ENCODE results near the gene KCNG2.

KCNG2 gene, protein sequence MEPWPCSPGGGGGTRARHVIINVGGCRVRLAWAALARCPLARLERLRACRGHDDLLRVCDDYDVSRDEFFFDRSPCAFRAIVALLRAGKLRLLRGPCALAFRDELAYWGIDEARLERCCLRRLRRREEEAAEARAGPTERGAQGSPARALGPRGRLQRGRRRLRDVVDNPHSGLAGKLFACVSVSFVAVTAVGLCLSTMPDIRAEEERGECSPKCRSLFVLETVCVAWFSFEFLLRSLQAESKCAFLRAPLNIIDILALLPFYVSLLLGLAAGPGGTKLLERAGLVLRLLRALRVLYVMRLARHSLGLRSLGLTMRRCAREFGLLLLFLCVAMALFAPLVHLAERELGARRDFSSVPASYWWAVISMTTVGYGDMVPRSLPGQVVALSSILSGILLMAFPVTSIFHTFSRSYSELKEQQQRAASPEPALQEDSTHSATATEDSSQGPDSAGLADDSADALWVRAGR

DNA sequence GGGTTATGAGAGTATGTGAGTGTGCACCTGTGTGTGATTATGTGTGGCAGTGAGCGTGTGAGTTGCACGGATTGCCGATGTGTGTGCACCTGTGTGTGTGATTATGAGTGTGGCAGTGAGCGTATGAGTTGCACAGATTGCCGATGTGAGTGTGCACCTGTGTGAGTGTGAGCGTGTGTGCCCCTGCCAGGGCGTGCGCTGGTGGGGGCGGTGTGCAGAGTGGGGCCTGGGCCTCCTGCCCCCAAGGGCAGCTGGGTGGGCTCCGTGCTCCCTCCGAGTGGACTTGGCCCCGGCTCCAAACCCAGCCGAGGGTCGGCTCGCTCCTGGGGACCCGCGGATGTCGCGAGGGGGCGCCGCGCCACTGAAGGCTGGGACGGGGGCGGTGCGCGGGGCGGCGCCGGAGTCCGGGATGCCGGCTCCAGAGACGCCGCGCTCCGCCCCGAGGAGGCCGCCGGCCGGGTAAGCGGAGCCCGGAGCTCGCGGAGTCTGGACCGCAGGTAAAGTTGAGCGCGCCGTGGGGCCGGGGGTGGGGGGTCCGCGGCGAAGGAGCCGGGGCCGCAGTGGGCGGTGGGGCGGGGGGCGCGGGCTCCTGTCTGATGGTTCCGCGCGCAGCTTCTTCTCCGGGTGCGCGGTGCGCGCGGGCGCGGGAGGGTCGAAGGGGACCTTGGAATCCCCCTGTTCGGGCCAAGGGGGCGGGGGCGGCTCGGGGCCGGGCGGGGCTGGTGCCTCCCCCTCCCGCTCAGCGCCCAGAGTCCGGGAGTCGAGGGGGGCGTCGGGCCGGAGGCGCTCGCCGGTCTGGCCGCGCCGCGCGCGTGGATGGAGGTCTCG, at the start of gene KCNG2:
TSS of gene KCNG2 (plus strand) at position 421 of the 828 bp plus-strand sequence. CDS start 65,730 bp downstream, outside the sequence.
- CTCF ChIA-PET = interaction anchor here (0.6 to 0.7 kb wide), 5 partner anchors 13 to 453 kb away, joined by 3 to 4 read pairs (median 4); no protein-coding TSS in a partner anchor
- POLR2A ChIA-PET = no interaction called here
- no peaks in the 10 kb centered on the region for H3K36me3 ChIP-seq (ENCODE audit: control insufficient read depth in 2 of 2, insufficient read depth in 1 of 2, low read length in 2 of 2)
- H3K4me1 ChIP-seq (ENCODE audit: control insufficient read depth, insufficient read depth, low read length) = no peaks in the 10 kb centered on the region; the same call in 1 of the 2 replicates
- peak within 1 kb of the TSS; percentile 11 for H3K4me3 ChIP-seq (ENCODE audit: low read depth, low read length)
- no peak within 1 kb of the TSS for H3K27ac ChIP-seq (ENCODE audit: extremely low read depth, low read depth, low read length)
- no peaks in the 10 kb centered on the region for H3K9me3 ChIP-seq (ENCODE audit: control insufficient read depth, insufficient read depth, low read depth, low read length)
- peak; percentile 73 for TF ChIP-seq SCRT2 (tag by site-specific recombination; IDR thresholded peaks at IDR 0.05)
- peak; percentile 42; the same call in 1 of the 2 replicates for TF ChIP-seq ZNF777 (tag by site-specific recombination; IDR thresholded peaks at IDR 0.05; ENCODE audit: borderline replicate concordance)
- TF ChIP-seq EGR2 (tag by site-specific recombination; IDR thresholded peaks at IDR 0.05; ENCODE audit: low read depth) = no peak
- no peak for TF ChIP-seq YY1 (tag by site-specific recombination; IDR thresholded peaks at IDR 0.05)
- TF ChIP-seq ZNF658 (tag by site-specific recombination; IDR thresholded peaks at IDR 0.05) = no peak
- 0 out of 2 replicates have a peak, but pooled peaks have one; percentile 49 for TF ChIP-seq ZSCAN30 (tag by site-specific recombination; IDR thresholded peaks at IDR 0.05)
- TF ChIP-seq ZNF837 (tag by site-specific recombination; IDR thresholded peaks at IDR 0.05) = no peak
- TF ChIP-seq SALL2 (tag by site-specific recombination; IDR thresholded peaks at IDR 0.05; ENCODE audit: borderline replicate concordance) = no peak
- no peak for TF ChIP-seq ZEB2 (tag by site-specific recombination; IDR thresholded peaks at IDR 0.05)
- peak; percentile 15; the same call in 1 of the 2 replicates for TF ChIP-seq ZBTB20 (tag by site-specific recombination; IDR thresholded peaks at IDR 0.05)
- TF ChIP-seq SP3 (tag by site-specific recombination; IDR thresholded peaks at IDR 0.05) = peak; percentile 38
- TF ChIP-seq, protein P1, sequence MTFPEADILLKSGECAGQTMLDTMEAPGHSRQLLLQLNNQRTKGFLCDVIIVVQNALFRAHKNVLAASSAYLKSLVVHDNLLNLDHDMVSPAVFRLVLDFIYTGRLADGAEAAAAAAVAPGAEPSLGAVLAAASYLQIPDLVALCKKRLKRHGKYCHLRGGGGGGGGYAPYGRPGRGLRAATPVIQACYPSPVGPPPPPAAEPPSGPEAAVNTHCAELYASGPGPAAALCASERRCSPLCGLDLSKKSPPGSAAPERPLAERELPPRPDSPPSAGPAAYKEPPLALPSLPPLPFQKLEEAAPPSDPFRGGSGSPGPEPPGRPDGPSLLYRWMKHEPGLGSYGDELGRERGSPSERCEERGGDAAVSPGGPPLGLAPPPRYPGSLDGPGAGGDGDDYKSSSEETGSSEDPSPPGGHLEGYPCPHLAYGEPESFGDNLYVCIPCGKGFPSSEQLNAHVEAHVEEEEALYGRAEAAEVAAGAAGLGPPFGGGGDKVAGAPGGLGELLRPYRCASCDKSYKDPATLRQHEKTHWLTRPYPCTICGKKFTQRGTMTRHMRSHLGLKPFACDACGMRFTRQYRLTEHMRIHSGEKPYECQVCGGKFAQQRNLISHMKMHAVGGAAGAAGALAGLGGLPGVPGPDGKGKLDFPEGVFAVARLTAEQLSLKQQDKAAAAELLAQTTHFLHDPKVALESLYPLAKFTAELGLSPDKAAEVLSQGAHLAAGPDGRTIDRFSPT (tag by site-specific recombination; IDR thresholded peaks at IDR 0.05) = peak; percentile 41; the same call in 1 of the 2 replicates
- TF ChIP-seq ZBTB17 (tag by site-specific recombination; IDR thresholded peaks at IDR 0.05) = peak; percentile 39; the same call in 1 of the 2 replicates
- no peak for TF ChIP-seq ZNF629 (tag by site-specific recombination; IDR thresholded peaks at IDR 0.05)
- no peak for TF ChIP-seq ZNF146 (tag by site-specific recombination; IDR thresholded peaks at IDR 0.05)
- TF ChIP-seq, protein P2, sequence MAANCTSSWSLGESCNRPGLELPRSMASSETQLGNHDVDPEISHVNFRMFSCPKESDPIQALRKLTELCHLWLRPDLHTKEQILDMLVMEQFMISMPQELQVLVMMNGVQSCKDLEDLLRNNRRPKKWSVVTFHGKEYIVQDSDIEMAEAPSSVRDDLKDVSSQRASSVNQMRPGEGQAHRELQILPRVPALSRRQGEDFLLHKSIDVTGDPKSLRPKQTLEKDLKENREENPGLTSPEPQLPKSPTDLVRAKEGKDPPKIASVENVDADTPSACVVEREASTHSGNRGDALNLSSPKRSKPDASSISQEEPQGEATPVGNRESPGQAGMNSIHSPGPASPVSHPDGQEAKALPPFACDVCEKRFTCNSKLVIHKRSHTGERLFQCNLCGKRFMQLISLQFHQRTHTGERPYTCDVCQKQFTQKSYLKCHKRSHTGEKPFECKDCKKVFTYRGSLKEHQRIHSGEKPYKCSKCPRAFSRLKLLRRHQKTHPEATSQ (tag by site-specific recombination; IDR thresholded peaks at IDR 0.05) = no peak
- peak; percentile 70 for TF ChIP-seq SCRT1 (tag by site-specific recombination; IDR thresholded peaks at IDR 0.05; ENCODE audit: borderline replicate concordance)
- TF ChIP-seq, protein P3, sequence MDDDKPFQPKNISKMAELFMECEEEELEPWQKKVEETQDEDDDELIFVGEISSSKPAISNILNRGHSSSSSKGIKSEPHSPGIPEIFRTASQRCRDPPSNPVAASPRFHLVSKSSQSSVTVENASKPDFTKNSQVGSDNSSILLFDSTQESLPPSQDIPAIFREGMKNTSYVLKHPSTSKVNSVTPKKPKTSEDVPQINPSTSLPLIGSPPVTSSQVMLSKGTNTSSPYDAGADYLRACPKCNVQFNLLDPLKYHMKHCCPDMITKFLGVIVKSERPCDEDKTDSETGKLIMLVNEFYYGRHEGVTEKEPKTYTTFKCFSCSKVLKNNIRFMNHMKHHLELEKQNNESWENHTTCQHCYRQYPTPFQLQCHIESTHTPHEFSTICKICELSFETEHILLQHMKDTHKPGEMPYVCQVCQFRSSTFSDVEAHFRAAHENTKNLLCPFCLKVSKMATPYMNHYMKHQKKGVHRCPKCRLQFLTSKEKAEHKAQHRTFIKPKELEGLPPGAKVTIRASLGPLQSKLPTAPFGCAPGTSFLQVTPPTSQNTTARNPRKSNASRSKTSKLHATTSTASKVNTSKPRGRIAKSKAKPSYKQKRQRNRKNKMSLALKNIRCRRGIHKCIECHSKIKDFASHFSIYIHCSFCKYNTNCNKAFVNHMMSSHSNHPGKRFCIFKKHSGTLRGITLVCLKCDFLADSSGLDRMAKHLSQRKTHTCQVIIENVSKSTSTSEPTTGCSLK (tag by site-specific recombination; IDR thresholded peaks at IDR 0.05) = peak; percentile 93; the same call in 1 of the 2 replicates
- TF ChIP-seq, protein P4, sequence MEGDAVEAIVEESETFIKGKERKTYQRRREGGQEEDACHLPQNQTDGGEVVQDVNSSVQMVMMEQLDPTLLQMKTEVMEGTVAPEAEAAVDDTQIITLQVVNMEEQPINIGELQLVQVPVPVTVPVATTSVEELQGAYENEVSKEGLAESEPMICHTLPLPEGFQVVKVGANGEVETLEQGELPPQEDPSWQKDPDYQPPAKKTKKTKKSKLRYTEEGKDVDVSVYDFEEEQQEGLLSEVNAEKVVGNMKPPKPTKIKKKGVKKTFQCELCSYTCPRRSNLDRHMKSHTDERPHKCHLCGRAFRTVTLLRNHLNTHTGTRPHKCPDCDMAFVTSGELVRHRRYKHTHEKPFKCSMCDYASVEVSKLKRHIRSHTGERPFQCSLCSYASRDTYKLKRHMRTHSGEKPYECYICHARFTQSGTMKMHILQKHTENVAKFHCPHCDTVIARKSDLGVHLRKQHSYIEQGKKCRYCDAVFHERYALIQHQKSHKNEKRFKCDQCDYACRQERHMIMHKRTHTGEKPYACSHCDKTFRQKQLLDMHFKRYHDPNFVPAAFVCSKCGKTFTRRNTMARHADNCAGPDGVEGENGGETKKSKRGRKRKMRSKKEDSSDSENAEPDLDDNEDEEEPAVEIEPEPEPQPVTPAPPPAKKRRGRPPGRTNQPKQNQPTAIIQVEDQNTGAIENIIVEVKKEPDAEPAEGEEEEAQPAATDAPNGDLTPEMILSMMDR (tag by site-specific recombination; IDR thresholded peaks at IDR 0.05) = peak; percentile 76
- peak; percentile 52; the same call in 1 of the 2 replicates for TF ChIP-seq GLIS2 (tag by site-specific recombination; IDR thresholded peaks at IDR 0.05)
- TF ChIP-seq, protein P5, sequence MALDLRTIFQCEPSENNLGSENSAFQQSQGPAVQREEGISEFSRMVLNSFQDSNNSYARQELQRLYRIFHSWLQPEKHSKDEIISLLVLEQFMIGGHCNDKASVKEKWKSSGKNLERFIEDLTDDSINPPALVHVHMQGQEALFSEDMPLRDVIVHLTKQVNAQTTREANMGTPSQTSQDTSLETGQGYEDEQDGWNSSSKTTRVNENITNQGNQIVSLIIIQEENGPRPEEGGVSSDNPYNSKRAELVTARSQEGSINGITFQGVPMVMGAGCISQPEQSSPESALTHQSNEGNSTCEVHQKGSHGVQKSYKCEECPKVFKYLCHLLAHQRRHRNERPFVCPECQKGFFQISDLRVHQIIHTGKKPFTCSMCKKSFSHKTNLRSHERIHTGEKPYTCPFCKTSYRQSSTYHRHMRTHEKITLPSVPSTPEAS (tag by site-specific recombination; IDR thresholded peaks at IDR 0.05) = peak; percentile 82
- peak; percentile 57; the same call in 1 of the 2 replicates for TF ChIP-seq ZBTB7A (tag by site-specific recombination; IDR thresholded peaks at IDR 0.05; ENCODE audit: low read depth)
- TF ChIP-seq ZFHX2 (tag by site-specific recombination; conservative IDR thresholded peaks at IDR 0.05) = peak; percentile 52; the same call in 1 of the 2 replicates
- TF ChIP-seq, protein P6, sequence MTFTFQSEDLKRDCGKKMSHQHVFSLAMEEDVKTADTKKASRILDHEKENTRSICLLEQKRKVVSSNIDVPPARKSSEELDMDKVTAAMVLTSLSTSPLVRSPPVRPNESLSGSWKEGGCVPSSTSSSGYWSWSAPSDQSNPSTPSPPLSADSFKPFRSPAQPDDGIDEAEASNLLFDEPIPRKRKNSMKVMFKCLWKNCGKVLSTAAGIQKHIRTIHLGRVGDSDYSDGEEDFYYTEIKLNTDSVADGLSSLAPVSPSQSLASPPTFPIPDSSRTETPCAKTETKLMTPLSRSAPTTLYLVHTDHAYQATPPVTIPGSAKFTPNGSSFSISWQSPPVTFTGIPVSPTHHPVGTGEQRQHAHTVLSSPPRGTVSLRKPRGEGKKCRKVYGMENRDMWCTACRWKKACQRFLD (tag by site-specific recombination; IDR thresholded peaks at IDR 0.05) = no peak
